NB4 (cell line): Measurements from ENCODE around the gene ABLIM2.

Experiments
- MYC ChIP-seq: IDR thresholded peaks from 2 replicates; pipeline ENCODE4 v1.6.1; 2011; ENCODE audit warnings: low read depth, low read length
- POLR2A ChIP-seq: IDR thresholded peaks from 2 replicates; pipeline ENCODE4 v1.6.1; 2011; ENCODE audit warnings: mild to moderate bottlenecking; ENCODE audit not compliant: insufficient read length; ENCODE audit errors: extremely low read depth
- TF ChIP-seq, protein P1 (sequence below): IDR thresholded peaks from one replicate; pipeline ENCODE4 v1.5.1; 2012; ENCODE audit warnings: low read depth, low read length
- TF ChIP-seq, protein P2 (sequence below): IDR thresholded peaks from 2 replicates; pipeline ENCODE4 v1.6.1; 2011; ENCODE audit warnings: low read depth, low read length

DNA sequence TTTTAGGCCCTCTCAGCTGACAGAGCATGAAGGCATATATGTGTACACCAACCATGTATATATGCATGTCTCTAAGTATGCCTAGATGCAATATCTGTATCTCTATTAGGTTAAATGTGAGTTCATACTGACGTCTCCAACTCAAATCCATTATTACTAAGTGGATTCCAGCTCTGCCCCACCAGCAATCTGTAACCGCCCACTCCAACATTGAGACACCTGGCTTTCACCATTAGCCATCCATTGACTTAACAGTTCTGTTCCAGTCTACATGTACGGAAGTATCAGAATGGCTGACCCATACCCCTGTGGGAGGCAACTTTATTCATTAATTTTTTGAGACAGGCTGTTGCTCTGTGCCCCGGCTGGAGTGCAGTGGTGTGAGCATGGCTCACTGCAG is 25.4 kb upstream of the ABLIM2 start:
- TF ChIP-seq, protein P1, sequence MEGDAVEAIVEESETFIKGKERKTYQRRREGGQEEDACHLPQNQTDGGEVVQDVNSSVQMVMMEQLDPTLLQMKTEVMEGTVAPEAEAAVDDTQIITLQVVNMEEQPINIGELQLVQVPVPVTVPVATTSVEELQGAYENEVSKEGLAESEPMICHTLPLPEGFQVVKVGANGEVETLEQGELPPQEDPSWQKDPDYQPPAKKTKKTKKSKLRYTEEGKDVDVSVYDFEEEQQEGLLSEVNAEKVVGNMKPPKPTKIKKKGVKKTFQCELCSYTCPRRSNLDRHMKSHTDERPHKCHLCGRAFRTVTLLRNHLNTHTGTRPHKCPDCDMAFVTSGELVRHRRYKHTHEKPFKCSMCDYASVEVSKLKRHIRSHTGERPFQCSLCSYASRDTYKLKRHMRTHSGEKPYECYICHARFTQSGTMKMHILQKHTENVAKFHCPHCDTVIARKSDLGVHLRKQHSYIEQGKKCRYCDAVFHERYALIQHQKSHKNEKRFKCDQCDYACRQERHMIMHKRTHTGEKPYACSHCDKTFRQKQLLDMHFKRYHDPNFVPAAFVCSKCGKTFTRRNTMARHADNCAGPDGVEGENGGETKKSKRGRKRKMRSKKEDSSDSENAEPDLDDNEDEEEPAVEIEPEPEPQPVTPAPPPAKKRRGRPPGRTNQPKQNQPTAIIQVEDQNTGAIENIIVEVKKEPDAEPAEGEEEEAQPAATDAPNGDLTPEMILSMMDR: no peak
- no peak for TF ChIP-seq POLR2A
- TF ChIP-seq, protein P2, sequence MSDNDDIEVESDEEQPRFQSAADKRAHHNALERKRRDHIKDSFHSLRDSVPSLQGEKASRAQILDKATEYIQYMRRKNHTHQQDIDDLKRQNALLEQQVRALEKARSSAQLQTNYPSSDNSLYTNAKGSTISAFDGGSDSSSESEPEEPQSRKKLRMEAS: no peak
- TF ChIP-seq MYC: no peak
